Keratinocyte (primary cell): Measurements from ENCODE around the gene ARHGEF6.

ENCODE experiments used
- EZH2 ChIP-seq: IDR thresholded peaks from one replicate; pipeline ENCODE4 v1.6.1; 2012; ENCODE audit warnings: inconsistent platforms, mild to moderate bottlenecking, low read length, moderate library complexity
- TF ChIP-seq, protein P1 (sequence below), 3 experiments: IDR thresholded peaks in 1 of 3; conservative IDR thresholded peaks in 1 of 3; optimal IDR thresholded peaks in 1 of 3; 2 replicates in 2 of 3; 3 replicates in 1 of 3; pipeline versions ENCODE3 to v1.5.1; 2011; ENCODE audit warnings: low read length in 3 of 3, mild to moderate bottlenecking in 3 of 3, moderate library complexity in 2 of 3, control low read depth in 1 of 3, inconsistent platforms in 1 of 3; ENCODE audit not compliant: insufficient read depth in 2 of 3; ENCODE audit errors: extremely low read depth in 1 of 3

- TF ChIP-seq, protein P1, sequence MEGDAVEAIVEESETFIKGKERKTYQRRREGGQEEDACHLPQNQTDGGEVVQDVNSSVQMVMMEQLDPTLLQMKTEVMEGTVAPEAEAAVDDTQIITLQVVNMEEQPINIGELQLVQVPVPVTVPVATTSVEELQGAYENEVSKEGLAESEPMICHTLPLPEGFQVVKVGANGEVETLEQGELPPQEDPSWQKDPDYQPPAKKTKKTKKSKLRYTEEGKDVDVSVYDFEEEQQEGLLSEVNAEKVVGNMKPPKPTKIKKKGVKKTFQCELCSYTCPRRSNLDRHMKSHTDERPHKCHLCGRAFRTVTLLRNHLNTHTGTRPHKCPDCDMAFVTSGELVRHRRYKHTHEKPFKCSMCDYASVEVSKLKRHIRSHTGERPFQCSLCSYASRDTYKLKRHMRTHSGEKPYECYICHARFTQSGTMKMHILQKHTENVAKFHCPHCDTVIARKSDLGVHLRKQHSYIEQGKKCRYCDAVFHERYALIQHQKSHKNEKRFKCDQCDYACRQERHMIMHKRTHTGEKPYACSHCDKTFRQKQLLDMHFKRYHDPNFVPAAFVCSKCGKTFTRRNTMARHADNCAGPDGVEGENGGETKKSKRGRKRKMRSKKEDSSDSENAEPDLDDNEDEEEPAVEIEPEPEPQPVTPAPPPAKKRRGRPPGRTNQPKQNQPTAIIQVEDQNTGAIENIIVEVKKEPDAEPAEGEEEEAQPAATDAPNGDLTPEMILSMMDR (optimal IDR thresholded peaks at IDR 0.05 in 1 of 3, IDR thresholded peaks at IDR 0.05 in 1 of 3, conservative IDR thresholded peaks at IDR 0.05 in 1 of 3; ENCODE audit: extremely low read depth in 1 of 3, insufficient read depth in 2 of 3, low read length in 3 of 3) = no peak
- no peak for TF ChIP-seq EZH2
Measured at GRCh38 chrX:136714626-136715599, 65.8 kb downstream of the ARHGEF6 start.
